Spleen (tissue), 7 donors: ENCODE data around the gene GCC2.

ENCODE experiments used
- POLR2A ChIP-seq, 3 donors: fragments of 450-650 bp; IDR thresholded peaks; one replicate each; pipeline ENCODE4 v1.5.1; 2017; ENCODE audit warnings: antibody characterized with exemption in 3 of 3, mild to moderate bottlenecking in 1 of 3
- TF ChIP-seq, protein P1 (sequence below), 11 experiments: fragments of 200-600 bp in 7 of 11; fragments of 450-650 bp in 4 of 11; sonication (generic) in 4 of 11; IDR thresholded peaks in 8 of 11; conservative IDR thresholded peaks in 3 of 11; 1 replicate in 7 of 11; 2 replicates in 4 of 11; pipeline versions ENCODE4 v1.4.0 to v1.8.0; 2016 to 2021; ENCODE audit warnings: antibody characterized with exemption in 11 of 11, inconsistent platforms in 4 of 11, mild to moderate bottlenecking in 1 of 11
- donor health status: DM: no; HTN: no; CAD: no; lungs with moderate emphysema.
- donor health status: DM: no; HTN: no; CAD: no.
- donor health status: DM: no; HTN: no; CAD: no.

GRCh38 chr2:108436976-108437375, 12.0 kb upstream of the GCC2 start:
- TF ChIP-seq, protein P1, sequence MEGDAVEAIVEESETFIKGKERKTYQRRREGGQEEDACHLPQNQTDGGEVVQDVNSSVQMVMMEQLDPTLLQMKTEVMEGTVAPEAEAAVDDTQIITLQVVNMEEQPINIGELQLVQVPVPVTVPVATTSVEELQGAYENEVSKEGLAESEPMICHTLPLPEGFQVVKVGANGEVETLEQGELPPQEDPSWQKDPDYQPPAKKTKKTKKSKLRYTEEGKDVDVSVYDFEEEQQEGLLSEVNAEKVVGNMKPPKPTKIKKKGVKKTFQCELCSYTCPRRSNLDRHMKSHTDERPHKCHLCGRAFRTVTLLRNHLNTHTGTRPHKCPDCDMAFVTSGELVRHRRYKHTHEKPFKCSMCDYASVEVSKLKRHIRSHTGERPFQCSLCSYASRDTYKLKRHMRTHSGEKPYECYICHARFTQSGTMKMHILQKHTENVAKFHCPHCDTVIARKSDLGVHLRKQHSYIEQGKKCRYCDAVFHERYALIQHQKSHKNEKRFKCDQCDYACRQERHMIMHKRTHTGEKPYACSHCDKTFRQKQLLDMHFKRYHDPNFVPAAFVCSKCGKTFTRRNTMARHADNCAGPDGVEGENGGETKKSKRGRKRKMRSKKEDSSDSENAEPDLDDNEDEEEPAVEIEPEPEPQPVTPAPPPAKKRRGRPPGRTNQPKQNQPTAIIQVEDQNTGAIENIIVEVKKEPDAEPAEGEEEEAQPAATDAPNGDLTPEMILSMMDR (IDR thresholded peaks at IDR 0.05 in 8 of 11, conservative IDR thresholded peaks at IDR 0.05 in 3 of 11) = no peak
- TF ChIP-seq POLR2A (IDR thresholded peaks at IDR 0.05) = no peak
